WI38 (cell line): ENCODE results near the gene SMIM8.

Source experiments
- H3K4me3 ChIP-seq: 2 replicates; pipeline ENCODE4 v1.5.1; 2011; ENCODE audit warnings: low read depth, mild to moderate bottlenecking, control low read depth, low read length
- TF ChIP-seq, protein P1 (sequence below): IDR thresholded peaks from 2 replicates; pipeline ENCODE4 v1.5.1; 2012; ENCODE audit warnings: low read depth, mild to moderate bottlenecking, control low read depth, low read length

The SMIM8 gene

DNA sequence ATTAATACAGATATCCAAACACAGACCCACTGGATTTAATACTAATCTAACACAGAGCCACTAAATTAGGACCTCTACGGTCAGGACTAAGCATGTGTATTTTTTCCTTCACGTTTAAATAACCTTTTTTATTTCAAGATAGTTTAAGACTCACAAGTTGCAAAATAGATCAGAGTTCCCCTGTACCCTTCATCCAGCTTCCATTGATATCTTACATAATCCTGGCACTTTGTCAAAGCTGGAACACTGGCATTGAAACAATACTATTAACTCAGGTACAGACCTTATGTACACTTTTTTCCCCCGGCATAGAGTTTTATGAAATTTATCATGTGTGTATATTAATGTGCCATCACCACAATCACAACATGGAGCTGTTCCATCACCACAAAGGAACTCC, 24.3 kb downstream of the SMIM8 start:
- TF ChIP-seq, protein P1, sequence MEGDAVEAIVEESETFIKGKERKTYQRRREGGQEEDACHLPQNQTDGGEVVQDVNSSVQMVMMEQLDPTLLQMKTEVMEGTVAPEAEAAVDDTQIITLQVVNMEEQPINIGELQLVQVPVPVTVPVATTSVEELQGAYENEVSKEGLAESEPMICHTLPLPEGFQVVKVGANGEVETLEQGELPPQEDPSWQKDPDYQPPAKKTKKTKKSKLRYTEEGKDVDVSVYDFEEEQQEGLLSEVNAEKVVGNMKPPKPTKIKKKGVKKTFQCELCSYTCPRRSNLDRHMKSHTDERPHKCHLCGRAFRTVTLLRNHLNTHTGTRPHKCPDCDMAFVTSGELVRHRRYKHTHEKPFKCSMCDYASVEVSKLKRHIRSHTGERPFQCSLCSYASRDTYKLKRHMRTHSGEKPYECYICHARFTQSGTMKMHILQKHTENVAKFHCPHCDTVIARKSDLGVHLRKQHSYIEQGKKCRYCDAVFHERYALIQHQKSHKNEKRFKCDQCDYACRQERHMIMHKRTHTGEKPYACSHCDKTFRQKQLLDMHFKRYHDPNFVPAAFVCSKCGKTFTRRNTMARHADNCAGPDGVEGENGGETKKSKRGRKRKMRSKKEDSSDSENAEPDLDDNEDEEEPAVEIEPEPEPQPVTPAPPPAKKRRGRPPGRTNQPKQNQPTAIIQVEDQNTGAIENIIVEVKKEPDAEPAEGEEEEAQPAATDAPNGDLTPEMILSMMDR = no peak
- H3K4me3 ChIP-seq = no peak overlapping the region

DNA sequence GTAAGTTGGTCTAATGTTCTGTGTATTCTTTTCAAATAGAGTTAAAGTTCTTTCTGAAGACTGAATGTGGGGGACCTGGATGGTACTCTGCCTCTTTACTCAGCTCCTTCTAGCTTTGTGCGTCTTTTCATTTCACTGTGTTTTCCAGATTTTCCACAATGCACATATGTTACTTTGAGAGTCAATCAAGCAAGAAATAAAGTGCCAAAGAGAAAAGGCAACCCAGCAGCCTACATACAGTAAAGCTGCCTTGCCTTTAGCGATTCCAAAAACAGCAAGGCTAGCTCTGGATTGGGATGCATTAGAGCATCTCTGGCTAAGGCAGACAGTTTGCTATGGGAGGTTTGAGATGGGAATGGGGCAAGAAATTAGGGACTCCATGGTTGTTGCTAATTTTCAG, 27.5 kb downstream of the SMIM8 start:
- TF ChIP-seq, protein P1 = no peak
- no peak overlapping the region for H3K4me3 ChIP-seq

DNA sequence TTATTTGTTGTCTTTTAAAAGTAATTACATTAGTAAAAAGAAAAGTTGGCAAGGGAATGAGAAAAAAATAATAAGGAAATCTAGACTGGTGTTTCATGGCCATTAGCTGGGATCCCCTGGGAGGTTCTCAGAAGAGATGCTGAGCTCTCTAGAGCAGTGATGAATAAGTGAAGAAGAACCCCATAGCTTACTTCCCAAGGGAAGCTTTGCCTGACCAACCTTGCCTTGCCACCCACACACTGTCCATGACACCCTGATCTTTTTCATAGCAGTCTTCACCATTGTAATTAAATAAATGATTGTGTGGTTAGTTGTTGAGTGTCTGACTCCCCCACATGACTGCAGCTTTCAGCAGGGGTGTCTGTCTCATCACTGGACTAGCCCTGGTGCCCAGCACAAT, 28.1 kb downstream of the SMIM8 start:
- H3K4me3 ChIP-seq = no peak overlapping the region
- TF ChIP-seq, protein P1 = no peak

DNA sequence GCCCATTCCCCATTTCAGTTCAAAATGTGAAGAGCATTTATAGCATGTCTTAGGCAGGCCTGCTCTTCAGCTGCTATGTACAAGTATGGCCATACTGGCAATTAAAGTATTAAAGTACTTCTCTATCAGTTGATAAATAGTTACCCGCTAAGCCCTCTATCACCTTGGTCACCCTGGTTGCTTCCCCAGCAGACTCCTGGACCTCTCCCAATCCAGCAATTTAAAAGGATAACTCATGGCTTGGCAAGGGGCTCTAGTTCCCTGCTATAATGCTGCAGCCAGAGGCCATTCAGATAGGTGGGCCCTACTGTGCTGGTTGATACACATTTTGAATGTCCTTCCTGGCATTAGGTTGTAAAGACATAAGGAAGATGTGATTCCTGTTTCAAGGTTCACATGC, 29.2 kb downstream of the SMIM8 start:
- TF ChIP-seq, protein P1 = no peak
- no peak overlapping the region for H3K4me3 ChIP-seq

DNA sequence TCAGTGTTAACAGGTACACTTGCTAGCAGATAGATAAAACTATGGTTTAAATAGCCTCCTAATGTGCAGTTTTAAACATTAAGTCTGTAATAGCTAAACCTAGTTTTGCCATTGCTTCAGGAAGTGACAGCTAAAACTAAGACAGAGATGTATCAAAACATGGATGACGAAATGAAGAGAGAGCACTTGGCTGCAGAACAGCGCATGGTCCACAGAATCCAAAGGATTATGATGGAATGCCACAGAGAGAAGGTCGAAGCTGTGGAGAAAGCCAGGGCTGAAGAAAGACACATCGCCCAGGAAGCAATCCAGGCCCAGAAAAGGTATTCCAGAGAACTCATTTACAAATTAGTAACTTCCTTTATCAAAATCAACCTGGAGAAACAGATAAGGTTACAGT, 33.8 kb downstream of the SMIM8 start:
- TF ChIP-seq, protein P1 = no peak
- no peak overlapping the region for H3K4me3 ChIP-seq

DNA sequence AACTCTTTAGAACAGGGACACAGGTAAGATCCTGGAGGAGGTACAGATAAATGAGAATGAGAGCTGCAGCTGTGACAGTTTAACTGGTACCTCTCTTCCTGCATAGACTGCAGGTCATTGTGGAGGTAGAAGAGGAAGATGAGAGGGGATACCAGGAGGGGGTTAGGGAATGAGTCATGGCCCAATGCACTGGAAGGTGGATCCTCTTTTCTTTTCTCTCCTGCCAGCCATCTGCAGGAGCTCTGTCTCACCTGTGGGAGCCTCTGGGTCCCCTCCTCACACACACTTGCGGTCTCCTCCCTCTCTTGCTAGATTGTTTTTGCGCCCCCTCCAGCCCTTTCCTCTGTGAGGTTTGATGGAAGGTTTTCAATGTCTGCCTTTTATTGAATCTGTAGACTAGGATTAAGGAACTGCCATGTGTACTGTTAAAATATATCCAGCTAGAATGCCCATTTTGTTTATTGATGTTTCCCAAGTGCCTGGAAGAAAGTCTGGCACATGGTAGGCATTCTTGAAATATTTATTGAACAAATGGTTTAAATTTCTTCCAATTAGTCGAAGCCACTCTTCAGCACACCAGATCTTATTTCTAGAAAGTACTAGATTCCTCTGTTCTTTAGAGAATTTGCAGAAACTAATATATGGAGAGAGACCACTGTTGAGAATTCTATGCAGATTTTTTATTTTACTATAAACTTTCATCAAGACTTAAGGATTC, 35.2 kb downstream of the SMIM8 start:
- TF ChIP-seq, protein P1 = no peak
- H3K4me3 ChIP-seq = no peak overlapping the region

DNA sequence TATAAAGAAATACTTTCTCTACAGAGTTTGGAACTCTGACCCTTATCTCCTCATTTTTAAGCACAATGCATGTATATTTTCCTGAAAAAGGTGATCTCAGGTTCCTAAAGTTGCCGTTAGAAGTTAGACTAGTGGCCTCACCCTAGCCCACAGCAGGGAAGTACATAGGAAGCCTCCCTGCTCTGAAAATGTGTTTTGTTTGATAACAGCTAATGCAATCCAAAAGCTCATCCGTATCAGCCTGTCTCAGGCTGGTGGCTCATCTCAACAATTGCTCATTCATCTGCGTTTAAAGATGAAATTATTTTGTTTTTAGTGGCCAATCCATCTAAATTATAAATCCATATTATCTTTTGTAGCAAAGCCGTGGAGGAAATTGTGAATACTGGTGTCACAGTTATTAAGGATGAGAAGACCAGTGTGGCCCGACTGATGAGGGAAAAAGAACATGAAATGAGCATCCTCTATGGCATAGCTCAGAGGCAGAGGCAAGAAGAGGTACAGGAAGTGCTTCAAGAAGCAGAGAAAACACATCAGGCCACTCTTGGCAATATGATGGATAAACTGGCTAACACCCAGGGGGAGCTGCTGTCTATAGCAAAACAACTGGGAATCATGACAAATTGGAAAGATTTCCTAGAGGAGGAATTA, 42.3 kb downstream of the SMIM8 start:
- TF ChIP-seq, protein P1 = no peak
- no peak overlapping the region for H3K4me3 ChIP-seq
